HCT116 (cell line): ENCODE data around the gene IRGC. TPM values are rescaled to one million over a fixed set of nuclear protein-coding genes. Genes with fewer than 3 reads are reported as not detected.

Source experiments
- ATAC-seq: fragments of 200-7000 bp; cut with Tn5 transposase; 2 replicates; pipeline ENCODE4 v1.9.1; 2020; ENCODE audit warnings: mild to moderate bottlenecking, moderate library complexity
- BruUV-seq: library from RNA; stranded (reverse); fragments of 400-500 nt; replicated peaks from 2 replicates; lab custom pipeline; 2021; lab: Mats Ljungman, UMichigan
- CTCF ChIA-PET: fragments of 300-600 bp; sonication (Branson Sonifier 250); formaldehyde crosslinking; loops from one replicate; lab custom pipeline; 2021; ENCODE audit warnings: antibody characterized with exemption; lab: Charles Lee
- POLR2A ChIA-PET: fragments of 300-600, 350-600 bp; sonication (Branson Sonifier 250); formaldehyde crosslinking; loops from one replicate; lab custom pipeline; 2021; ENCODE audit warnings: antibody characterized with exemption; lab: Charles Lee
- RAD21 ChIA-PET, 2 experiments: fragments of 300-600 bp; sonication (Branson Sonifier 250); formaldehyde crosslinking; loops; one replicate each; lab custom pipeline; 2023; ENCODE audit warnings: low total read pairs in 2 of 2; ENCODE audit not compliant: uncharacterized antibody in 2 of 2, unreplicated experiment in 2 of 2, low non-redundant PET in 1 of 2; lab: Charles Lee
- DNase-seq: peaks from one replicate; pipeline ENCODE4 v3.0.0-alpha.2; 2010; ENCODE audit warnings: low read depth, low spot score
- H2AFZ ChIP-seq: fragments of 200-600 bp; shearing (Covaris generic), sonication (generic); 2 replicates; pipeline ENCODE4 v1.6.1; 2017; ENCODE audit warnings: low read depth, mixed run types, mixed read lengths, antibody characterized with exemption, low read length; ENCODE audit not compliant: poor library complexity, severe bottlenecking
- H3K27ac ChIP-seq: 2 replicates; pipeline ENCODE4 v1.5.1; 2012; ENCODE audit warnings: low read depth, low read length
- H3K27me3 ChIP-seq: fragments of 200-600 bp; sonication (generic); 2 replicates; pipeline ENCODE4 v1.6.1; 2016; ENCODE audit warnings: mixed run types, low read length, mixed read lengths; ENCODE audit not compliant: insufficient read depth
- H3K36me3 ChIP-seq, 2 experiments: fragments of 200-500 bp in 1 of 2; fragments of 200-600 bp in 1 of 2; sonication (Bioruptor generic) in 1 of 2; sonication (generic) in 1 of 2; 2 replicates each; pipeline versions ENCODE4 v1.5.1 to v1.6.1; 2014 to 2016; ENCODE audit warnings: low read length in 2 of 2, inconsistent platforms in 1 of 2, mixed read lengths in 1 of 2, mixed run types in 1 of 2; ENCODE audit not compliant: insufficient read depth in 2 of 2, control insufficient read depth in 1 of 2
- H3K4me1 ChIP-seq, 2 experiments: fragments of 200-600 bp in 1 of 2; sonication (generic) in 1 of 2; 2 replicates each; pipeline versions ENCODE4 v1.5.1 to v1.6.1; 2012 to 2017; ENCODE audit warnings: low read length in 2 of 2, inconsistent platforms in 1 of 2, mild to moderate bottlenecking in 1 of 2, mixed read lengths in 1 of 2, mixed run types in 1 of 2, moderate library complexity in 1 of 2; ENCODE audit not compliant: insufficient read depth in 2 of 2, control insufficient read depth in 1 of 2
- H3K4me2 ChIP-seq: fragments of 200-600 bp; sonication (generic); 2 replicates; pipeline ENCODE4 v1.6.1; 2017; ENCODE audit warnings: mixed run types, low read length, mixed read lengths
- H3K4me3 ChIP-seq, 2 experiments: fragments of 200-600 bp in 1 of 2; sonication (generic) in 1 of 2; replicated peaks in 1 of 2; 2 replicates each; pipeline ENCODE4 v1.5.1; 2011 to 2016; ENCODE audit warnings: low read length in 2 of 2, control low read depth in 1 of 2, low read depth in 1 of 2, mild to moderate bottlenecking in 1 of 2, mixed read lengths in 1 of 2, mixed run types in 1 of 2
- H3K79me2 ChIP-seq: fragments of 200-600 bp; sonication (generic); 2 replicates; pipeline ENCODE4 v1.6.1; 2017; ENCODE audit warnings: mild to moderate bottlenecking, mixed run types, low read length, moderate library complexity, mixed read lengths; ENCODE audit not compliant: insufficient read depth
- H3K9ac ChIP-seq: fragments of 200-600 bp; sonication (generic); 2 replicates; pipeline ENCODE4 v1.6.1; 2016; ENCODE audit warnings: low read length, mixed read lengths
- H3K9me2 ChIP-seq: fragments of 200-600 bp; sonication (generic), shearing (Covaris generic); 2 replicates; pipeline ENCODE4 v1.6.1; 2017; ENCODE audit warnings: mixed run types, mild to moderate bottlenecking, moderate library complexity; ENCODE audit not compliant: insufficient read depth
- H3K9me3 ChIP-seq, 2 experiments: fragments of 200-500 bp in 1 of 2; fragments of 200-600 bp in 1 of 2; sonication (Bioruptor generic) in 1 of 2; sonication (generic) in 1 of 2; 2 replicates each; pipeline ENCODE4 v1.6.1; 2014 to 2017; ENCODE audit warnings: low read length in 2 of 2, mixed read lengths in 2 of 2, inconsistent platforms in 1 of 2, low read depth in 1 of 2, mild to moderate bottlenecking in 1 of 2, mixed run types in 1 of 2, moderate library complexity in 1 of 2; ENCODE audit not compliant: control insufficient read depth in 1 of 2, insufficient read depth in 1 of 2
- H4K20me1 ChIP-seq: fragments of 200-600 bp; sonication (generic), shearing (Covaris generic); 2 replicates; pipeline ENCODE4 v1.6.1; 2017; ENCODE audit warnings: mixed run types, mild to moderate bottlenecking, moderate library complexity; ENCODE audit not compliant: insufficient read depth
- CTCF ChIP-seq, 3 experiments: fragments of 200-600 bp in 1 of 3; sonication (generic) in 1 of 3; IDR thresholded peaks in 2 of 3; conservative IDR thresholded peaks in 1 of 3; 2 replicates each; pipeline ENCODE4 v1.5.1; 2012 to 2017; ENCODE audit warnings: low read depth in 2 of 3, low read length in 2 of 3, antibody characterized with exemption in 1 of 3, borderline replicate concordance in 1 of 3, control low read depth in 1 of 3, mild to moderate bottlenecking in 1 of 3, mixed read lengths in 1 of 3, mixed run types in 1 of 3, moderate library complexity in 1 of 3; ENCODE audit not compliant: insufficient read depth in 1 of 3
- EZH2 ChIP-seq: fragments of 200-600 bp; sonication (generic); IDR thresholded peaks from 2 replicates; pipeline ENCODE4 v1.6.1; 2017; ENCODE audit warnings: antibody characterized with exemption, mixed run types
- POLR2A ChIP-seq: IDR thresholded peaks from 2 replicates; pipeline ENCODE4 v1.7.0; 2011; ENCODE audit warnings: borderline replicate concordance; ENCODE audit not compliant: insufficient read depth, insufficient read length; ENCODE audit errors: extremely low read depth
- RAD21 ChIP-seq: IDR thresholded peaks from 2 replicates; pipeline ENCODE4 v1.6.1; 2012; ENCODE audit warnings: low read depth, mild to moderate bottlenecking
- YY1 ChIP-seq: IDR thresholded peaks from 2 replicates; pipeline ENCODE4 v1.6.1; 2011; ENCODE audit warnings: low read length, low read depth, moderate library complexity, mild to moderate bottlenecking; ENCODE audit not compliant: insufficient replicate concordance; ENCODE audit errors: extremely low read depth
- intact Hi-C: fragments of 100-400 bp; cut with micrococcal nuclease; formaldehyde crosslinking; loops from 2 replicates; pipeline ENCODE4 v1.10.0; 2022
- total RNA-seq: library from RNA; stranded (reverse); gene quantifications from one replicate; pipeline ENCODE4 v1.2.1, GENCODE V29; 2021; ENCODE audit not compliant: unreplicated experiment
- TF ChIP-seq, protein P1 (sequence below): IDR thresholded peaks from 2 replicates; pipeline ENCODE4 v1.6.1; 2011; ENCODE audit warnings: mild to moderate bottlenecking, low read length, moderate library complexity; ENCODE audit not compliant: insufficient replicate concordance; ENCODE audit errors: extremely low read depth

Gene IRGC
- total RNA-seq, 1 experiment from 2014 or later, result not detected

GRCh38 chr19:43751466-43752220 lies 35.8 kb downstream of the IRGC start:
- H3K4me2 ChIP-seq, result peak overlapping the region; percentile 81; the same call in 1 of the 2 replicates
- H2AFZ ChIP-seq, result no peak overlapping the region
- CTCF ChIA-PET, result interaction anchor here (1.6 kb wide), 1 partner anchor 13 kb away, joined by 5 read pairs; no protein-coding TSS in a partner anchor
- H4K20me1 ChIP-seq, result no peaks in the 10 kb centered on the region
- intact Hi-C loops, result no loop called here
- H3K9me2 ChIP-seq, result no peaks in the 10 kb centered on the region
- BruUV-seq, result no TSS peak
- no peak for TF ChIP-seq EZH2
- TF ChIP-seq, protein P1, sequence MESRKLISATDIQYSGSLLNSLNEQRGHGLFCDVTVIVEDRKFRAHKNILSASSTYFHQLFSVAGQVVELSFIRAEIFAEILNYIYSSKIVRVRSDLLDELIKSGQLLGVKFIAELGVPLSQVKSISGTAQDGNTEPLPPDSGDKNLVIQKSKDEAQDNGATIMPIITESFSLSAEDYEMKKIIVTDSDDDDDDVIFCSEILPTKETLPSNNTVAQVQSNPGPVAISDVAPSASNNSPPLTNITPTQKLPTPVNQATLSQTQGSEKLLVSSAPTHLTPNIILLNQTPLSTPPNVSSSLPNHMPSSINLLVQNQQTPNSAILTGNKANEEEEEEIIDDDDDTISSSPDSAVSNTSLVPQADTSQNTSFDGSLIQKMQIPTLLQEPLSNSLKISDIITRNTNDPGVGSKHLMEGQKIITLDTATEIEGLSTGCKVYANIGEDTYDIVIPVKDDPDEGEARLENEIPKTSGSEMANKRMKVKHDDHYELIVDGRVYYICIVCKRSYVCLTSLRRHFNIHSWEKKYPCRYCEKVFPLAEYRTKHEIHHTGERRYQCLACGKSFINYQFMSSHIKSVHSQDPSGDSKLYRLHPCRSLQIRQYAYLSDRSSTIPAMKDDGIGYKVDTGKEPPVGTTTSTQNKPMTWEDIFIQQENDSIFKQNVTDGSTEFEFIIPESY, result no peak
- TF ChIP-seq RAD21, result no peak
- no peak for TF ChIP-seq YY1
- no peak for TF ChIP-seq CTCF (IDR thresholded peaks at IDR 0.05 in 2 of 3, conservative IDR thresholded peaks at IDR 0.05 in 1 of 3; ENCODE audit: borderline replicate concordance in 1 of 3, insufficient read depth in 1 of 3, low read depth in 2 of 3, low read length in 2 of 3)
- TF ChIP-seq POLR2A, result no peak
- peaks cover 29 to 42% of the 10 kb centered on the region in 2 experiments for H3K36me3 ChIP-seq
- no peaks in the 10 kb centered on the region for H3K9me3 ChIP-seq
- POLR2A ChIA-PET, result no interaction called here
- no peak for ATAC-seq
- H3K4me3 ChIP-seq, result no peak overlapping the region
- RAD21 ChIA-PET, result no interaction called here
- H3K27ac ChIP-seq, result peak overlapping the region; percentile 1; the same call in 1 of the 2 replicates
- H3K4me1 ChIP-seq, result peaks cover 19 to 54% of the 10 kb centered on the region in 2 experiments
- H3K9ac ChIP-seq, result no peak overlapping the region
- H3K27me3 ChIP-seq, result no peaks in the 10 kb centered on the region
- peaks cover 63% of the 10 kb centered on the region for H3K79me2 ChIP-seq
- no peak for DNase-seq
